HEK293 (cell line): ENCODE data around the gene C2CD4C.

Experiments
- REPIN1 ChIP-seq: fragments of 450-650 bp; formaldehyde crosslinking; IDR thresholded peaks from 2 replicates; pipeline ENCODE4 v1.5.1; 2017; ENCODE audit warnings: missing biosample characterization, missing genetic modification characterization, low read depth
- ZFP3 ChIP-seq: fragments of 450-650 bp; formaldehyde crosslinking; IDR thresholded peaks from 2 replicates; pipeline ENCODE4 v1.5.1; 2016; ENCODE audit warnings: low read depth, missing biosample characterization, missing genetic modification characterization
- ZNF311 ChIP-seq: fragments of 450-650 bp; formaldehyde crosslinking; IDR thresholded peaks from 2 replicates; pipeline ENCODE4 v1.5.1; 2017; ENCODE audit warnings: missing biosample characterization, missing genetic modification characterization, borderline replicate concordance
- ZNF433 ChIP-seq: fragments of 450-650 bp; formaldehyde crosslinking; IDR thresholded peaks from 2 replicates; pipeline ENCODE4 v1.5.1; 2016; ENCODE audit warnings: missing biosample characterization, missing genetic modification characterization, low read depth
- ZNF558 ChIP-seq: fragments of 450-650 bp; formaldehyde crosslinking; IDR thresholded peaks from 2 replicates; pipeline ENCODE4 v1.5.1; 2016; ENCODE audit warnings: missing biosample characterization, missing genetic modification characterization
- ZNF561 ChIP-seq: fragments of 450-650 bp; IDR thresholded peaks from 2 replicates; pipeline ENCODE4 v1.5.1; 2018; ENCODE audit warnings: missing biosample characterization, missing genetic modification characterization, borderline replicate concordance
- ZNF626 ChIP-seq: fragments of 450-650 bp; sonication (Bioruptor Pico); formaldehyde crosslinking; IDR thresholded peaks from 2 replicates; pipeline ENCODE4 v1.5.1; 2018; ENCODE audit warnings: missing biosample characterization, missing genetic modification characterization, inconsistent platforms
- ZNF830 ChIP-seq: fragments of 450-650 bp; IDR thresholded peaks from 2 replicates; pipeline ENCODE4 v1.5.0; 2018; ENCODE audit warnings: missing biosample characterization, missing genetic modification characterization, low read depth, mild to moderate bottlenecking, moderate library complexity
- ZSCAN30 ChIP-seq: fragments of 450-650 bp; IDR thresholded peaks from 2 replicates; pipeline ENCODE4 v1.5.1; 2018; ENCODE audit warnings: missing biosample characterization, mild to moderate bottlenecking, missing genetic modification characterization, moderate library complexity
- TF ChIP-seq, protein P1 (sequence below): fragments of 450-650 bp; formaldehyde crosslinking; IDR thresholded peaks from 2 replicates; pipeline ENCODE4 v1.5.1; 2016; ENCODE audit warnings: missing biosample characterization, missing genetic modification characterization
- TF ChIP-seq, protein P2 (sequence below): fragments of 450-650 bp; formaldehyde crosslinking; optimal IDR thresholded peaks from 2 replicates; pipeline ENCODE3; 2016; ENCODE audit warnings: missing biosample characterization, mild to moderate bottlenecking, missing genetic modification characterization
- TF ChIP-seq, protein P3 (sequence below): fragments of 450-650 bp; formaldehyde crosslinking; IDR thresholded peaks from 2 replicates; pipeline ENCODE4 v1.5.1; 2016; ENCODE audit warnings: missing biosample characterization, missing genetic modification characterization
- TF ChIP-seq, protein P4 (sequence below): fragments of 450-650 bp; formaldehyde crosslinking; IDR thresholded peaks from 2 replicates; pipeline ENCODE4 v1.5.1; 2016; ENCODE audit warnings: missing biosample characterization, missing genetic modification characterization
- TF ChIP-seq, protein P5 (sequence below): fragments of 450-650 bp; formaldehyde crosslinking; conservative IDR thresholded peaks from 2 replicates; pipeline ENCODE4 v1.5.1; 2016; ENCODE audit warnings: low read depth, missing biosample characterization, missing genetic modification characterization

DNA sequence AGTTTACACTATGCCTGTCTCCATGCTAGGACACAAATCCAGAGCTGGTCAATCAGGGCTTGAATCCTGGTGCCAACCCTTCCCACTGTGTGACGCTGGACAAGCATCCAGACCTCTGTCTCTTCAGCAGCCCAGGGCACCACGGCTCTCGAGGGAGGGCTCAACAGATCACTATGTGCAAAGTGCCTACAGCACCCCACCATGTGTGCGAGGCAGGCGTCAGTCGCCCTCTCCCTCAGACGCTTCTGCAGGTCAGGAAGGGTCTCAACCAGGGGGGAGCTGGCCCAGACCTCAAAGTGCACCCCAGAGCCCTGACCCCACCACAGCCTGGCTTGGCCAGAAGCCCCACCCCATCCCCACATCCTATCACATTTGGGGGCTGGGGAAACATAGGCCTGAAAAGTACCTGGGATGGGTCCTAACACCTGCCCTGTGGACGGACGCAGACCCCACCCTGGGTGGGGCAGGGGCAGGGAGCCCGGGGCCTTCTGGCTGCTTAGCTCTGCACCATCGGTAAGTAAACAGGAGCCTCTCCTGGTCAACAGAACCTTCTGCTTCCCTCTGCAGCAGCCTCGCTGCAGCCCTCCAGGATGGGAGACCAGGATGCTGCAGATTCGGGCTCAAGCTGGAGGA, 2.9 kb upstream of the C2CD4C start:
- TF ChIP-seq, protein P1, sequence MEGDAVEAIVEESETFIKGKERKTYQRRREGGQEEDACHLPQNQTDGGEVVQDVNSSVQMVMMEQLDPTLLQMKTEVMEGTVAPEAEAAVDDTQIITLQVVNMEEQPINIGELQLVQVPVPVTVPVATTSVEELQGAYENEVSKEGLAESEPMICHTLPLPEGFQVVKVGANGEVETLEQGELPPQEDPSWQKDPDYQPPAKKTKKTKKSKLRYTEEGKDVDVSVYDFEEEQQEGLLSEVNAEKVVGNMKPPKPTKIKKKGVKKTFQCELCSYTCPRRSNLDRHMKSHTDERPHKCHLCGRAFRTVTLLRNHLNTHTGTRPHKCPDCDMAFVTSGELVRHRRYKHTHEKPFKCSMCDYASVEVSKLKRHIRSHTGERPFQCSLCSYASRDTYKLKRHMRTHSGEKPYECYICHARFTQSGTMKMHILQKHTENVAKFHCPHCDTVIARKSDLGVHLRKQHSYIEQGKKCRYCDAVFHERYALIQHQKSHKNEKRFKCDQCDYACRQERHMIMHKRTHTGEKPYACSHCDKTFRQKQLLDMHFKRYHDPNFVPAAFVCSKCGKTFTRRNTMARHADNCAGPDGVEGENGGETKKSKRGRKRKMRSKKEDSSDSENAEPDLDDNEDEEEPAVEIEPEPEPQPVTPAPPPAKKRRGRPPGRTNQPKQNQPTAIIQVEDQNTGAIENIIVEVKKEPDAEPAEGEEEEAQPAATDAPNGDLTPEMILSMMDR (tag by site-specific recombination) = no peak
- TF ChIP-seq, protein P2, sequence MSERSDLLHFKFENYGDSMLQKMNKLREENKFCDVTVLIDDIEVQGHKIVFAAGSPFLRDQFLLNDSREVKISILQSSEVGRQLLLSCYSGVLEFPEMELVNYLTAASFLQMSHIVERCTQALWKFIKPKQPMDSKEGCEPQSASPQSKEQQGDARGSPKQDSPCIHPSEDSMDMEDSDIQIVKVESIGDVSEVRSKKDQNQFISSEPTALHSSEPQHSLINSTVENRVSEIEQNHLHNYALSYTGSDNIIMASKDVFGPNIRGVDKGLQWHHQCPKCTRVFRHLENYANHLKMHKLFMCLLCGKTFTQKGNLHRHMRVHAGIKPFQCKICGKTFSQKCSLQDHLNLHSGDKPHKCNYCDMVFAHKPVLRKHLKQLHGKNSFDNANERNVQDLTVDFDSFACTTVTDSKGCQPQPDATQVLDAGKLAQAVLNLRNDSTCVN (tag by site-specific recombination) = no peak
- TF ChIP-seq ZNF311 (tag by site-specific recombination) (no peak), ZNF626 (tag by site-specific recombination) (no peak), ZFP3 (tag by site-specific recombination) (no peak), REPIN1 (tag by site-specific recombination) (no peak), ZNF561 (tag by site-specific recombination) (no peak), ZNF558 (tag by site-specific recombination) (no peak), ZNF830 (tag by site-specific recombination) (no peak), ZSCAN30 (no peak), ZNF433 (tag by site-specific recombination) (no peak)
- TF ChIP-seq, protein P3, sequence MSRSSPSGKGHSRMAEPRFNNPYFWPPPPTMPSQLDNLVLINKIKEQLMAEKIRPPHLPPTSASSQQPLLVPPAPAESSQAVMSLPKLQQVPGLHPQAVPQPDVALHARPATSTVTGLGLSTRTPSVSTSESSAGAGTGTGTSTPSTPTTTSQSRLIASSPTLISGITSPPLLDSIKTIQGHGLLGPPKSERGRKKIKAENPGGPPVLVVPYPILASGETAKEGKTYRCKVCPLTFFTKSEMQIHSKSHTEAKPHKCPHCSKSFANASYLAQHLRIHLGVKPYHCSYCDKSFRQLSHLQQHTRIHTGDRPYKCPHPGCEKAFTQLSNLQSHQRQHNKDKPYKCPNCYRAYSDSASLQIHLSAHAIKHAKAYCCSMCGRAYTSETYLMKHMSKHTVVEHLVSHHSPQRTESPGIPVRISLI = no peak
- TF ChIP-seq, protein P4, sequence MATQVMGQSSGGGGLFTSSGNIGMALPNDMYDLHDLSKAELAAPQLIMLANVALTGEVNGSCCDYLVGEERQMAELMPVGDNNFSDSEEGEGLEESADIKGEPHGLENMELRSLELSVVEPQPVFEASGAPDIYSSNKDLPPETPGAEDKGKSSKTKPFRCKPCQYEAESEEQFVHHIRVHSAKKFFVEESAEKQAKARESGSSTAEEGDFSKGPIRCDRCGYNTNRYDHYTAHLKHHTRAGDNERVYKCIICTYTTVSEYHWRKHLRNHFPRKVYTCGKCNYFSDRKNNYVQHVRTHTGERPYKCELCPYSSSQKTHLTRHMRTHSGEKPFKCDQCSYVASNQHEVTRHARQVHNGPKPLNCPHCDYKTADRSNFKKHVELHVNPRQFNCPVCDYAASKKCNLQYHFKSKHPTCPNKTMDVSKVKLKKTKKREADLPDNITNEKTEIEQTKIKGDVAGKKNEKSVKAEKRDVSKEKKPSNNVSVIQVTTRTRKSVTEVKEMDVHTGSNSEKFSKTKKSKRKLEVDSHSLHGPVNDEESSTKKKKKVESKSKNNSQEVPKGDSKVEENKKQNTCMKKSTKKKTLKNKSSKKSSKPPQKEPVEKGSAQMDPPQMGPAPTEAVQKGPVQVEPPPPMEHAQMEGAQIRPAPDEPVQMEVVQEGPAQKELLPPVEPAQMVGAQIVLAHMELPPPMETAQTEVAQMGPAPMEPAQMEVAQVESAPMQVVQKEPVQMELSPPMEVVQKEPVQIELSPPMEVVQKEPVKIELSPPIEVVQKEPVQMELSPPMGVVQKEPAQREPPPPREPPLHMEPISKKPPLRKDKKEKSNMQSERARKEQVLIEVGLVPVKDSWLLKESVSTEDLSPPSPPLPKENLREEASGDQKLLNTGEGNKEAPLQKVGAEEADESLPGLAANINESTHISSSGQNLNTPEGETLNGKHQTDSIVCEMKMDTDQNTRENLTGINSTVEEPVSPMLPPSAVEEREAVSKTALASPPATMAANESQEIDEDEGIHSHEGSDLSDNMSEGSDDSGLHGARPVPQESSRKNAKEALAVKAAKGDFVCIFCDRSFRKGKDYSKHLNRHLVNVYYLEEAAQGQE (tag by site-specific recombination) = no peak
- TF ChIP-seq, protein P5, sequence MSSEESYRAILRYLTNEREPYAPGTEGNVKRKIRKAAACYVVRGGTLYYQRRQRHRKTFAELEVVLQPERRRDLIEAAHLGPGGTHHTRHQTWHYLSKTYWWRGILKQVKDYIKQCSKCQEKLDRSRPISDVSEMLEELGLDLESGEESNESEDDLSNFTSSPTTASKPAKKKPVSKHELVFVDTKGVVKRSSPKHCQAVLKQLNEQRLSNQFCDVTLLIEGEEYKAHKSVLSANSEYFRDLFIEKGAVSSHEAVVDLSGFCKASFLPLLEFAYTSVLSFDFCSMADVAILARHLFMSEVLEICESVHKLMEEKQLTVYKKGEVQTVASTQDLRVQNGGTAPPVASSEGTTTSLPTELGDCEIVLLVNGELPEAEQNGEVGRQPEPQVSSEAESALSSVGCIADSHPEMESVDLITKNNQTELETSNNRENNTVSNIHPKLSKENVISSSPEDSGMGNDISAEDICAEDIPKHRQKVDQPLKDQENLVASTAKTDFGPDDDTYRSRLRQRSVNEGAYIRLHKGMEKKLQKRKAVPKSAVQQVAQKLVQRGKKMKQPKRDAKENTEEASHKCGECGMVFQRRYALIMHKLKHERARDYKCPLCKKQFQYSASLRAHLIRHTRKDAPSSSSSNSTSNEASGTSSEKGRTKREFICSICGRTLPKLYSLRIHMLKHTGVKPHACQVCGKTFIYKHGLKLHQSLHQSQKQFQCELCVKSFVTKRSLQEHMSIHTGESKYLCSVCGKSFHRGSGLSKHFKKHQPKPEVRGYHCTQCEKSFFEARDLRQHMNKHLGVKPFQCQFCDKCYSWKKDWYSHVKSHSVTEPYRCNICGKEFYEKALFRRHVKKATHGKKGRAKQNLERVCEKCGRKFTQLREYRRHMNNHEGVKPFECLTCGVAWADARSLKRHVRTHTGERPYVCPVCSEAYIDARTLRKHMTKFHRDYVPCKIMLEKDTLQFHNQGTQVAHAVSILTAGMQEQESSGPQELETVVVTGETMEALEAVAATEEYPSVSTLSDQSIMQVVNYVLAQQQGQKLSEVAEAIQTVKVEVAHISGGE (tag by site-specific recombination) = no peak
